MCF 10A (cell line): Measurements from ENCODE around the gene DPEP1. TPM values are rescaled to one million over a fixed set of nuclear protein-coding genes. Genes with fewer than 3 reads are reported as not detected.

Source experiments
- BruUV-seq: library from RNA; stranded (reverse); fragments of 400-500 nt; replicated peaks from 2 replicates; lab custom pipeline; 2021; lab: Mats Ljungman, UMichigan
- CTCF ChIA-PET: fragments of 300-600 bp; sonication (Branson Sonifier 250); formaldehyde crosslinking; extraction: SDS; loops from one replicate; lab custom pipeline; 2021; ENCODE audit warnings: antibody characterized with exemption, inconsistent platforms; lab: Yijun Ruan, JAX
- POLR2A ChIA-PET: fragments of 300-600, 350-650 bp; sonication (Branson Sonifier 250); formaldehyde crosslinking; extraction: SDS; loops from one replicate; lab custom pipeline; 2020; ENCODE audit warnings: antibody characterized with exemption, inconsistent platforms; lab: Yijun Ruan, JAX
- DNase-seq: peaks from one replicate; pipeline ENCODE4 v3.0.0-alpha.2; 2018; ENCODE audit not compliant: unreplicated experiment
- H3K27ac Mint-ChIP-seq: one replicate; pipeline ENCODE4 v1.8.0; 2022; ENCODE audit warnings: mild to moderate bottlenecking, low read depth, mixed read lengths; ENCODE audit not compliant: unreplicated experiment
- H3K27me3 Mint-ChIP-seq: one replicate; pipeline ENCODE4 v1.8.0; 2022; ENCODE audit warnings: mixed read lengths; ENCODE audit not compliant: insufficient read depth, unreplicated experiment
- H3K36me3 Mint-ChIP-seq: one replicate; pipeline ENCODE4 v1.8.0; 2022; ENCODE audit warnings: mild to moderate bottlenecking, moderate library complexity, mixed read lengths; ENCODE audit not compliant: insufficient read depth, unreplicated experiment
- H3K4me1 Mint-ChIP-seq: one replicate; pipeline ENCODE4 v1.8.0; 2022; ENCODE audit warnings: mixed read lengths; ENCODE audit not compliant: insufficient read depth, unreplicated experiment
- H3K4me3 Mint-ChIP-seq: one replicate; pipeline ENCODE4 v1.8.0; 2022; ENCODE audit warnings: mild to moderate bottlenecking, moderate library complexity, mixed read lengths; ENCODE audit not compliant: unreplicated experiment
- H3K9me3 Mint-ChIP-seq: one replicate; pipeline ENCODE4 v1.8.0; 2022; ENCODE audit warnings: mixed read lengths; ENCODE audit not compliant: unreplicated experiment
- CTCF ChIP-seq: fragments of 200-600 bp; IDR thresholded peaks from one replicate; pipeline ENCODE4 v1.8.0; 2022; ENCODE audit warnings: antibody characterized with exemption, mild to moderate bottlenecking; ENCODE audit not compliant: unreplicated experiment
- intact Hi-C: fragments of 100-400 bp; cut with micrococcal nuclease; formaldehyde crosslinking; loops from 2 replicates; pipeline ENCODE4 v1.14.1; 2022
- total RNA-seq: library from RNA; stranded (reverse); gene quantifications from 2 replicates; pipeline ENCODE4 v1.2.3, GENCODE V29; 2022

The DPEP1 gene
- total RNA-seq, 1 experiment from 2014 or later = 0.82 TPM

- POLR2A ChIA-PET = interaction anchor here (0.7 kb wide), 1 partner anchor 78 kb away, joined by 4 read pairs; the partner anchor contains the start of genes CHMP1A and SPATA33
- Mint-ChIP-seq H3K27me3 (no peaks in the 10 kb centered on the region), H3K36me3 (peaks cover 11% of the 10 kb centered on the region), H3K4me1 (no peaks in the 10 kb centered on the region), H3K4me3 (no peak overlapping the region), H3K9me3 (no peaks in the 10 kb centered on the region), H3K27ac (no peak overlapping the region)
- TF ChIP-seq CTCF = no peak
- intact Hi-C loops = no loop called here
- BruUV-seq = no TSS peak
- DNase-seq = no peak
- CTCF ChIA-PET = no interaction called here
These were observed 34.1 kb upstream of the DPEP1 start for GRCh38 chr16:89579351-89579750.

DNA sequence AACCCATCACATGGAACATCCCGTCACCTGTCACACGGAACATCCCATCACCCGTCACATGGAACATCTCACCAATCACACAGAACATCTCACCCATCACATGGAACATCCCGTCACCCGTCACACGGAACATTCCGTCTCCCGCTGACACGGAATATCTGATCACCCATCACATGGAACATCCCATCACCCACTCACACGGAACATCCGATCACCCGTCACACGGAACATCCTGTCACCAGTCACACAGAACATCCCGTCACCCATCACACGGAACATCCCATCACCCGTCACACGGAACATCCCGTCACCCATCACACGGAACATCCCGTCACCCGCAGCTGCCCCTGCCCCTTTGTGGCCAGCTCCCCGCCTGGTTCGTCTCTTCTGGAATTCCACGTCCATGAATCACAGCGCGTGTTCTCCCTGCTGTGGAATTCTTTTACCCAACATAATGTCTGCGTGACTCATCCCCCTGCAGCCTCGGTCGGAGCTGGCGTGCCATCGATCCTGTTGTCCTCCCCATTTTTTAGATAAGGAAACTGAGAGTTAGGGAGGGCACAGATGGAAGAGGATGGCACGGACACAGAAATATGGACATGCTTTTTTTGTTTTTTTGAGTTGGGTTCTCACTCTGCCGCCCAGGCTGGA, 32.3 kb upstream of the DPEP1 start:
- no peaks in the 10 kb centered on the region for H3K4me1 Mint-ChIP-seq
- intact Hi-C loops = no loop called here
- H3K36me3 Mint-ChIP-seq = peaks cover 12% of the 10 kb centered on the region
- TF ChIP-seq CTCF = no peak
- CTCF ChIA-PET = no interaction called here
- no peak overlapping the region for H3K27ac Mint-ChIP-seq
- H3K4me3 Mint-ChIP-seq = no peak overlapping the region
- H3K27me3 Mint-ChIP-seq = no peaks in the 10 kb centered on the region
- H3K9me3 Mint-ChIP-seq = no peaks in the 10 kb centered on the region
- no TSS peak for BruUV-seq
- POLR2A ChIA-PET = interaction anchor here (0.6 to 1.1 kb wide), 10 partner anchors 15 to 132 kb away, joined by 3 to 8 read pairs (median 4); no protein-coding TSS in a partner anchor
- peak; percentile 66 for DNase-seq

DNA sequence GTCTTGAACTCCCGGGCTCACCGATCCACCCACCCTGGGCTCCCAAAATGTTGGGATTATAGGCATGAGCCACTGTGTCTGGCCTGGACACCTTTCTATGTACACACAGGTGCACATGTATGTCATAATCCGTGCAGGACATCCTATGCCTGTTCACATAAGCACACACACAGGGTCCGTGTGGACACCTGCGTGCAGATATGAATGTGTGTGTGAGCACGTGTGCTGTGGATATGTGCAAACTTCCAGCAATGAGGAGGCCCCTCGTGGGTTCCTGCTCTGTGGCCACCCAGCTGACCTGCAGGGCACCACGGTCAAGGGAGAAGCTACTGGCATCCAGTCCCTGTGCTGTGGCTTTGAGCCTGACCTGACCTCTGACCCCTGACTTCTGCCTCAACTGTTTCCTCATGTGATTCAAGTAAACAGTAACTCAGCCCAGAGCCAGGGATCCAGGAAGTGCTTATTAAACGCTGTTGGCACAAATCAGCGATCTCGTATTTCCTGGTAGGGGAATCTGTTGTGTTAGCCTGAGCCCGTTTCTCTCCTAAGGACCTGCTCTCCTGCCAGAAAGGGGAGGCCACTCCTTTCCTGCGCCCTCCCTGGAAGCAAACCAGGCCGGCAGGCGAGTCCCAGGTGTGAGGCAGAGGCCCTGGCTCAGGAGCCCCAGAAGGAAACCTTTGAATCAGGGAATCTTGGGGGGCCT, 31.4 kb upstream of the DPEP1 start:
- H3K27me3 Mint-ChIP-seq = no peaks in the 10 kb centered on the region
- no peak for TF ChIP-seq CTCF
- DNase-seq = no peak
- CTCF ChIA-PET = no interaction called here
- no peak overlapping the region for H3K27ac Mint-ChIP-seq
- peaks cover 19% of the 10 kb centered on the region for H3K36me3 Mint-ChIP-seq
- POLR2A ChIA-PET = interaction anchor here (0.8 to 1.1 kb wide), 7 partner anchors 16 to 51 kb away, joined by 3 to 8 read pairs (median 4); no protein-coding TSS in a partner anchor
- no peak overlapping the region for H3K4me3 Mint-ChIP-seq
- BruUV-seq = no TSS peak
- no peaks in the 10 kb centered on the region for H3K4me1 Mint-ChIP-seq
- intact Hi-C loops = no loop called here
- no peaks in the 10 kb centered on the region for H3K9me3 Mint-ChIP-seq

GRCh38 chr16:89582614-89583196, 30.7 kb upstream of the DPEP1 start:
- no peaks in the 10 kb centered on the region for H3K4me1 Mint-ChIP-seq
- POLR2A ChIA-PET = no interaction called here
- BruUV-seq = no TSS peak
- H3K27ac Mint-ChIP-seq = no peak overlapping the region
- no peaks in the 10 kb centered on the region for H3K27me3 Mint-ChIP-seq
- no peak overlapping the region for H3K4me3 Mint-ChIP-seq
- DNase-seq = no peak
- H3K9me3 Mint-ChIP-seq = no peaks in the 10 kb centered on the region
- CTCF ChIA-PET = no interaction called here
- TF ChIP-seq CTCF = no peak
- intact Hi-C loops = no loop called here
- peaks cover 19% of the 10 kb centered on the region for H3K36me3 Mint-ChIP-seq
